CD4-positive, alpha-beta T cell treated with Interleukin-2 at 100 ng/mL for 4 hours (primary cell): Measurements from ENCODE around the gene CTXND1.
"Not testable (repeated sequence)": the region's sequence is repeated elsewhere in the genome, so short reads cannot be mapped to it uniquely, and the experiment has no call there.

Experiments used
- DNase-seq: peaks from one replicate; pipeline ENCODE4 v3.0.0-alpha.2; 2020; ENCODE audit warnings: low spot score

The CTXND1 gene

GRCh38 chr15:80157215-80157614 is 94.8 kb downstream of the CTXND1 start:
- no peak for DNase-seq

GRCh38 chr15:80156176-80156720 is 95.8 kb downstream of the CTXND1 start:
- no peak for DNase-seq

- DNase-seq, result not testable (repeated sequence)
These were observed 96.4 kb downstream of the CTXND1 start for GRCh38 chr15:80155378-80156175.

GRCh38 chr15:80155001-80155377 is 97.0 kb downstream of the CTXND1 start:
- no peak for DNase-seq

- DNase-seq, result no peak
These were observed 97.7 kb downstream of the CTXND1 start for GRCh38 chr15:80154336-80154735.

GRCh38 chr15:80153900-80154299 is 98.1 kb downstream of the CTXND1 start:
- DNase-seq, result no peak

- DNase-seq, result peak; percentile 30
These were observed 98.8 kb downstream of the CTXND1 start, which contains the start of gene FAH for GRCh38 chr15:80152896-80153876. FAH (plus strand) TSS chr15:80152999; CDS start chr15:80153055, 56 bp downstream.

- DNase-seq, result peak; percentile 92
These were observed 99.7 kb downstream of the CTXND1 start for GRCh38 chr15:80152180-80152895.

GRCh38 chr15:80151576-80151975 is 100.4 kb downstream of the CTXND1 start:
- DNase-seq, result no peak

- DNase-seq, result no peak
These were observed 100.9 kb downstream of the CTXND1 start for GRCh38 chr15:80151148-80151547.
